ENCODE results near the gene ATP8A2.

Gene ATP8A2

DNA sequence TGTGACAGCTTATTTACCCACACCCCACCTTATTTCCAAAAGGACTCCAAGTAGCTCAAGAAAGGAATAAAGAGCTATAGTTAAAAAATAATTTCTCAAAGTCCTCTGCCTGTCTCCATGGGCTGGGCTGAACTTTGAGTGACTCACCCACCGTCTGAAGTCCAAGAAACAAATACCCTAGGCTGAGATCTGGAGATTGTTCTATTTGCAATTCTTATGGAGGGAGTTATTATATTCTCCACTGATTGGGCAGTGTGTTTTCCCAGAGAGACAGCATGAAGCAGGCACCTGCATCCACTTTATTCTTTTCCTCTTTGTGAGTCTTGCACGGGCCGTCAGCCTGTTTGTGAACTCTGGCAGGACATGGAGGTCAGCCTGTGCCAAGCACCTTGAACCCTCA, 616.9 kb downstream of the ATP8A2 start:
- no peak for DNase-seq (ENCODE audit: low read depth in 1 of 2, low spot score in 1 of 2)

DNA sequence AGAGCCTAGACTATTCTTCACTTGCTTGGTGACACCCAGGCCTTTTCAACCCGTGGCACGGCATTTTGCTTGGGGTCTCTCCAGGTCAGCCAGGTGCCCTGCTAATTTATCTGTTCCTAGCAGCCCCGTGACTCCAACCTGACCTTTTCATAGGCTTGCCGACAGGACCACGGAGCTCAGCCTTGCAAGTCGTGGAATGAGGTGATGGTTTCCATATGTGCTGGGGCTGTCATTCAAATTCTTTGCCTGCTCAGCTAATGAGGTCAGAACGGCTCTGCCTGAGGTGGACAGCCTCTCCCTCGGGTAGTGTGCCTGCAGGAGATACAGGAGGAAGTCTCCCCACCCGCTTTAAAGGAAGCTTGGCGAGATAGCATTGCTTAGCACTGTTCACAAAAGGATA, 619.0 kb downstream of the ATP8A2 start:
- no peak for DNase-seq (ENCODE audit: low read depth in 1 of 2, low spot score in 1 of 2)

DNA sequence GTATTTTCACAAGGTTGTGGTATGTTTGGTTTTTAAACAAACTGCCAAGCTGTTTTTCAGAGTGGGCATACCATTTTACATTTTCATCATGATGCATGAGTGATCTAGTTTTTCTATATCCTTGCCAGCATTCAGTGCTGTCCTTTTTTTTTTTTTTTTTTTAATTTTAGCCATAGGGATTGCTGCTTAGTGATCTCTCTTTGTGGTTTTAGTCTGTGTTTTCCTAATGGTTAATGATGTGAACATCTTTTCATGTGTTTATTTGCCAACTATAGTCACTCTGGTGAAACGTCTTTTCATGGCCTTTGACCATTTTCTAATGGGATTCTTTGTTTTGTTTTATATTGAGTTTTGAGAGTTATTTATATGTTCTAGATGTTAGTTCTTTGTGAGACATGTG, 620.3 kb downstream of the ATP8A2 start:
- no peak for DNase-seq (ENCODE audit: low read depth in 1 of 2, low spot score in 1 of 2)

DNA sequence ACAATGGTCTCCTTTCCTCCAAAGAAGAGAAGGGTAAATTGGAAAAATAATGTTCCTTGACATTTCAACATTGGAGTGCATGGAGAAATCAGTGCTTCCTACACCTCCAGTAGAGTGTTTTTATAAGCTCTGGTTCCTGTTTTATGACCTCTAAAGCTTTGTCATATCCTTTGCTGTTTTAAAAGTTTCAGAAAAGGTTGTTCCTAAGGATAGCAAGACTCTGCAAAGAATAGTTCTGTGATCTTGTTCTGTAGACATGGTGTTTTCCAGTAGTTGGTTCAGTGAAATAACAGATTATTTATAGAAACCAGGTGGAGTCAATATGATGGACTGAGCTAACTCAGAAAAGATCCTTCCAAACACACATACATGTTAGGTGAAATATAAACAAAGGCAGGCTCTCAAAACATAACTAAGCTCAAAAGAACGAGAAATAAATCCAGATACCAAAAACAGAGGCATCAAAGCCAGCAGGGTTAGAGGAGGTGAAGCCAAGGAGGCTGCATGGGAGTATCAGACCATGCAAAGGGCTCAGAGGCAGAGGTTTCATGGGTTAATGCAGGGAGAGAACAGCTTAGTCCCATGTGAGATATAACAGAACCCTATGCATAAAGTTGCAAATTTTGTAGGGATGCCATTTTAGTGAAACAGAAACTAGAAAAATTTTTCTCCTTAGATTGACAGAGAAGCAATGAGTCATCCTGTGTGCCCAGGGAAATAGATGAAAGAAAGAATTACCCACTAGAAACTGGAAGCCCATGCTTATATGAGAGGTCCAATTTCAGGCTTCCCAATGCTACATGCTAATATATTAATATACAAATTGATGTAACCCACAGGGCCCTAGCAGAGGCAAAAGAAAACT, 635.7 kb downstream of the ATP8A2 start:
- no peak for DNase-seq (ENCODE audit: low read depth in 1 of 2, low spot score in 1 of 2)

DNA sequence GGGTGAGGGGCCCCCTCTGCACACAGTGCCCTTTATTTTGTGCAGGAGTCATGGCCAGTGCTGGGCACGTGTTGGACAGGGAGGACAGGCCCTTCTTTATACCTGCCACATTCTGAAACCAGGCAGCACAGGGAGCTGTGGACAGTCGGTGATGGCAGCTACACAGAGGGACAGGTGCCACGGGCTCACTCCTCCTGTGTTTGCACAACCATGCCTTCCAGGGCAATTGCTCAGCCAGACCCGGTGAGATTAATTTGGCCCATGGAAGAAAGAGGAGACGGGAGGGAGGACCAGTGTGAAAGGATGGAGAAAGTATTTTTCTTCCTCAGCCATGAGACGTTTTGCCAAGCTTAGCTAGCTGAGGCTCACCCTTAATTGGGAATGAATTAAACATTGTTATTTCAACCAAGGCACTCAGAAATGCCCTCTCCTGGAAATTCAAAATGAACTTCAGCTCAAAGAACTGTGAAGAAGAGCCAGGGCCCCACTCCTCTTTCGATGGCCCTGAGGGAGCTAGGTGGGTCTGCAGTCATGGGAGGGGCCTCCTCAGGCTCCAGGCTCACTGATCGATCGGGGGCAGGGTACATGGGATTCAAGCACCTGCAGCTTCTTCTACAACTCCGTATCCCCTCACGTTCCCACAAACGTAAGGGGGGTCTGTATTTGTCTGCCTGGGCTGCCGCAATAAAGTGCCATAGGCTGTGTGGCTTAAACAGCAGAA, 638.9 kb downstream of the ATP8A2 start:
- DNase-seq (ENCODE audit: low read depth in 1 of 2, low spot score in 1 of 2), result no peak

DNA sequence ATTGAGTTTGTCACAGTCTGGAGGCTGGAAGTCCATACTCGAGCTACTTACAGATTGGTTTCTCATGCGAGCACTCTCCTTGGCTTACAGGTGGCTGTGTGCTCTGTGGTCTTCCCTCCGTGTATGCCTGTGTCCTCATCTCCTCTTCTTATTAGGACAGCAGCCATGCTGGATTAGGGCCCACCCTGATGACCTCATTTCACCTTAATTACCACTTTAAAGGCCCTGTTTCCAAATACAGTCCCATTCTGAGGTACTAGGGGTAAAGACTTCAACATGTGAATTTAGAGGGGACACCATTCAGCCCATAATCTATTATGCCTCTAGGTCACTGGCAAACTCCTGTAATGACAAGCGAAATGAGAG, 639.4 kb downstream of the ATP8A2 start:
- no peak for DNase-seq (ENCODE audit: low read depth in 1 of 2, low spot score in 1 of 2)

DNA sequence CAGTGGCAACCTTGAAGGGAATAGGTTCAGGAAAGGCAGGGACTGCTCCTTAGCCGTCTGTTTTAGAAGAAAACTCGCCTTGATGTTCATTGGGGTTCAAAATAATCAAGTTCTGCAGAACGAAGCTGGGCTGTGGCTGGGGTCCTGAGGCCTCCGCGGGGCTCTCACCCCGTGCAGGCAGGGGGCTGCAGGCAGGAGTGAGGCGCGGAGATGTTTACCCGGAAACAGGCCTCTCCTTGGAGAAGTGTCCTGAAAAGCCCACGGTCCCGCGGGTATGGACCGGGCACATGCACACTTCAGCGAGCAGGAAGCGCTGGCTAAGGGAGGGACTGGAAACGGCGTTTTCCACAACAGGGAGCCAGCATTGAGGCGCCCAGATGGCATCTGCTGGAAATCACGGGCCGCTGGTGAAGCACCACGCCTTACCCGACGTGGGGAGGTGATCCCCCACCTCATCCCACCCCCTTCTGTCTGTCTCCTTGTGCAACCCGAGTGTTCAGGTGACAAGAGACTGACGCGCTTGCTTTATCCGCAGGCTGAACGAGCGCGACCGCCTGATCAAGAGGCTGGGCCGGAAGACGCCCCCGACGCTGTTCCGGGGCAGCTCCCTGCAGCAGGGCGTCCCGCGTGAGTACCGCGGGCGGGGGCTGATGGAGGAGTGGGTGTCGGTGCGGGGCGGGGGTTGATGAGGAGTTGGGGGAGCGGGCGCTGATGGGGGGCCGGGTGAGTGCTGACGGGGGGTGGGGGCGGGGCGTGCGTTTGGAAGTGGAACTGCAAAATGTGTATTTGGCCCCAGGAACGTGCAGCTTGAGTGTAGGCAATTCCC, 640.4 kb downstream of the ATP8A2 start:
- DNase-seq (ENCODE audit: low read depth in 1 of 2, low spot score in 1 of 2), result peak; percentile 21

DNA sequence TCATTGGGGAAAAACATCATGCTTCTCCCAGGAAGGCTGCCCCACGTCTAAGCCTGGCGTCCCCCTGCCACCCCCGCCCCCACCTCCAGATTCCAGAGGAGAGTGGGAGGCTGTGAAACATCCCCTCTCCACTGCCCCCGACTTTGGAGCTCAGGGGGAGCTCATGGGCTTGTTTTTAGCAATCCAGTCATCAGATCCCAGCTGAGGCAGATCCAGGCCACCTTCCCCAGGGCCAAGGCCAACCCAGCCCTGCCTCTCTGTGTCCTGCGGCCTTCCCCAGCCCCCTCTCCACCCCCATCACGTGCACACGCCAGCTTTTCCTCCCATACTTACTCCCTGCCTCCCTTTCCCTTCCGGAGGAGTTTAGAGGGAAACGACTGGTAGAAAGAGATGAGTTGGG, 641.2 kb downstream of the ATP8A2 start:
- DNase-seq (ENCODE audit: low read depth in 1 of 2, low spot score in 1 of 2), result no peak

DNA sequence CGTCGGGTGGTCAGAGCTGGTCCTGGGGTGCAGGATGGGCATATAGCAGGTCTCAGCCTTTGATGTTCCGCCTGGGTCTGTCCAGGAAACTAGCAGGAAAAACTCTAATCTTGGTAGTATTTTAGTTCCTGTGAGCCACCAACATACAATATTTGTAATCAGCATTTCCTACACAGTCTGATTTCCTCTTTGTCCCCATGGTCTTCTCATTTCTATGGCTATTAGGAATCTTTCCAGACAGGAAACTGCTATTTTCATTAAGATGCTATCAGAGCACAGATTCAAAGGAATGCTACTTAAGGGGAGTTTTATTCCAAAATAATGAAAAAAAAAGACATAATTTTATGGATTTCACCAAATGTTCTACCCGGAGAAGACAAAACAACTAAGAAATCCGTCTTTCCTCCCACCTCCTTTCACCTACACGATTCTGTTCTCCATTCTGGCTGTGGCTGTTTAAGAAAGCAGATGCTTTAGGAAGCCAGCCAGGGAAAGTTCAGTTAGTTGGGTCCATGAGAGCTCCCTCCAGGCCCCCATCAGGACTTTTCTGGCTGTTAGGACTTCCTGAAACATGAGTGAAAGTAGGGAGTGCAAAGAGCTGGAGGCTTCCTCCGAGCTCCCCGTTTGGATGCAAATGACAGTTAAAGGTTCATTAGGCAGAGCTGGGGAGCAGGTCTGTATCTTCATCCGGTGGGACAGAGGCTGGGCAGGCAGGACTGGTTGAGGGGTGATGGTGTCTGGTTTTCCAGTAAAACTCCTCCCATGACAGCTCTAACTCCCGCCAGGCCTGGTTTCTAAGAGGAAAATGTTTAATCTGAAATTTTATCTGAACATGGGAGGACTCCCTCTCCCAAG, 643.7 kb downstream of the ATP8A2 start:
- no peak for DNase-seq (ENCODE audit: low read depth in 1 of 2, low spot score in 1 of 2)

DNA sequence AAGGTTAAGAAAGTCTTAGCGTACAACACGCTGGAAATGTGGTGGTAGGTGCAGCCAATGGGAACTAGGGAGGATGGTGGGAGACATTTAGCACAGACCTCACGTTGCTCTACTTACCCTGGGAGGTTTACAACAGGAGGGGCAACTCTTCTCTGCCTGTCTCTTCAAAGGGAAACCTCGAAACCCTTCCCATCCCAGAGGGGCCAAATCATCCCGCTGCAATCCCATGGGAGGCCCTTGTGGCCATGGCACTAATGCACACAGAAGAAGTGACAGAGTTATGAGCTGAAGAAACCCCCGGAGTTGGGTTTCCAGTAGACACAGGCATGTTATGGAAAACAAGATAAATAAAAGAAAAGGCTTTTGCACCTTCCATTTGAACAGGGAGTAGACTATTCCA, 644.4 kb downstream of the ATP8A2 start:
- no peak for DNase-seq (ENCODE audit: low read depth in 1 of 2, low spot score in 1 of 2)

DNA sequence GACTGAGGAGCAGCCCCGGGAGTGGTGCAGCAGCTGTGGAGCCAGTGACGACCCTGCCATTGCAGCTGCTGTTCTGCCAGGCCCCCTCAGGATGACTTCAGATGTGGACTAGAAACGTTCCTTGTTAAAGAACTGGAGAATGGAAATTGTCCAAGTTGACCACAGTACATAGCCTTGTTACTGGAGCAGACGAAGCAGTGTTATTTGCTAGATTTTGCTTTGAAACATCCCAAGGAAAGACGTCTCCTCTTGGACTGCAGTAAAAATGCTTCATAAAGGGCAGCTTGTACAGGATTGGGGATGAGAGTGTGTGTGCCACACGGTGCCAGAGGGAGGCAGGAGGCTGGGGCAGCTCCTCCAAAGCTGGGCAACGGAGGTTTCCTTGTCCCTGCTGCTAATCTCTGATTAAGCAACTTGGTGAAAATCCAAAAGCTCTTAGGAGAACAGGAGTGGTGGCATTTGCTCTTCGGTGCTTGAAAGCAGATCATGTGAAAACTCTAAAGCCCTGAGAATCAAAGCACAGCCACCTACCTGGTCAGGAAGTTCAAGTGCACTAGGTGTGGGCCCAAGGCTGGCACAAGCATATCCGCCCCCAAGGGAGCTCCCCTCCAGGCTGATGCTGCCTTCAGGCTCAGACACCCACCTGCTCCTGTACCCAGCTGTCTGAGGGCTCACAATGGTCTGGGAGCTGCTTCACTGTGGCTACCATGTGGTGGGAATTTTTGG, 645.6 kb downstream of the ATP8A2 start:
- DNase-seq (ENCODE audit: low read depth in 1 of 2, low spot score in 1 of 2), result no peak

DNA sequence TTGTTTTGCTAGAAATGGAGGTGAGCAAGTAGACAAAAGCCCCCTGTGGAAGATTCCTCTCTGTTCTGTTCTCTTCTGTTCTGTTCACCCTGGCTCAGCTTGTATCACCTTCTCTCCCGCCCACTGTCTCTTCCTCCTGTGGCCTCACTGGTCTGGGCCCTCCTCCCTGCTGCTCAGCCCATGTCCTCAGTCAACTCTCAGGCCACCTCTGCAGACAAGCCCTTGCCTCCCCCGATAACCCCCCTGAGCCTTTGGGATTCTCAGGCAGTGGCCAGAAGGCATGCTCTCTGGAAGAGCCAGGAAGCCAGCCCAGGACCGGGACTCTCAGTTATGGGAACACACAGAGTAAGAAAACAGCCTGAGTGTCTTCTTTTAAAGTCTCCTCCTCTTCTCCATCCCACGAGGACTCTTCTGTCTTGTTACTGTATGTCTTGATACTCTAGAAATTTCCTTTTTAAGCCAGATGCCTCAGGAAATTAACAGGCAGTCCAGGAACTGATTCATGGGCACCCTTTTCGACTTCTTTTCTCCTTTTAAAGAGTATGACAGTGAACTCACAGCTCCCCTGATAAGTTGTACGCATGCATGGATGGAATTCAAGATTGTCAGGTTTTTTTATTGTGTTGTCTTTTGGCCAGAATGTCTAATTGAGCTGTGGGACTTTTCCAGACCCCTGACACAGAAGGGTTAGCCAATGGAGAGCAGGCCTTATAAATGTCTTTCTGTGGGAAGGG, 646.3 kb downstream of the ATP8A2 start:
- DNase-seq (ENCODE audit: low read depth in 1 of 2, low spot score in 1 of 2), result no peak

DNA sequence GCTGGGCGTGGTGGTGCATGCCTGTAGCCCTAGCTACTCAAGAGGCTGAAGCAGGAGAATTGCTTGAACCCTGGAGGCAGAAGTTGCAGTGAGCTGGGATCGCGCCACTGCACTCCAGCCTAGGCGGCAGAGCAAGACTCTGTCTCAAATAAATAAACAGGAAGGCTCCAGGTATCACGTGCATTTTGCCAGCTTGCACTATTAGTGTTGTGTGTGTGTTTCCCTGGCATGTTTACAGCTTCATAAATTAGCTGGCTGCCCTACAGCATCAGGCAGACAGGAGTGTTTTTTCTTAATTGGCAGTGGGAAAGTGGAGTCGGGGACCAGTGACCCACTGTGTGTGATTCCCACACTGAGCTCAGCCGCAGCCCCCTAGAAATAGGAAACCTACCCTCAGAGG, 647.5 kb downstream of the ATP8A2 start:
- DNase-seq (ENCODE audit: low read depth in 1 of 2, low spot score in 1 of 2), result no peak

DNA sequence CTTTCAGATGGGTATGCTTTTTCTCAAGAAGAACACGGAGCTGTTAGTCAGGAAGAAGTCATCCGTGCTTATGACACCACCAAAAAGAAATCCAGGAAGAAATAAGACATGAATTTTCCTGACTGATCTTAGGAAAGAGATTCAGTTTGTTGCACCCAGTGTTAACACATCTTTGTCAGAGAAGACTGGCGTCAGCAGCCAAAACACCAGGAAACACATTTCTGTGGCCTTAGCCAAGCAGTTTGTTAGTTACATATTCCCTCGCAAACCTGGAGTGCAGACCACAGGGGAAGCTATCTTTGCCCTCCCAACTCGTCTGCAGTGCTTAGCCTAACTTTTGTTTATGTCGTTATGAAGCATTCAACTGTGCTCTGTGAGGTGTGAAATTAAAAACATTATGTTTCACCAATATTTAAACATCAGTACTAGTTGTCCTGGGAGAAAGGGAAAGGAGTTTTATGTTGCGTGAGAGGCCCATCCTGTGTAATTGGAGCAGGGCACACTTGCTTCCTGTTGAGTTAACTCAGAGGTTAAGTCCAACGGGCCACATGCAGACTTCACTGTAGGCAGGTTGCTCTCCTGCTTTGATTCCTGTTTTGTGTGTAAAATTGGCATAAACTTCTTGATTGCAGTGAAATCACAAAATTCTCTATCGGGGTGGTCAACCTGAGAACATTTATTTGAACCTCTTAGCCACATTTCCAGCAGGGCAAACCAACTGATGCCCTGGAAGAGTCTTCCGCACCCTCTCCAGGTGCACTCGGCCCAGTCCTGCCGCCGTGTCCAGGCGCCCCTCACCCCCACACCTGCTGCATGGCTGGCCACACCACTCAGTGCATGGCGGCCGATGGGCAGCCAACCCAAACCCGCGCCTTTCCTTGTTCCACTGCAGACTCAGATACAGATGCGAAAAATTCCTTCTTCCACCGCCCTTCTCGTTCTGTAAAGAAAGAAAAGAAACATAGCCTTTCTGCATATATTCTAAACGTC, 648.4 kb downstream of the ATP8A2 start:
- no peak for DNase-seq (ENCODE audit: low read depth in 1 of 2, low spot score in 1 of 2)

DNA sequence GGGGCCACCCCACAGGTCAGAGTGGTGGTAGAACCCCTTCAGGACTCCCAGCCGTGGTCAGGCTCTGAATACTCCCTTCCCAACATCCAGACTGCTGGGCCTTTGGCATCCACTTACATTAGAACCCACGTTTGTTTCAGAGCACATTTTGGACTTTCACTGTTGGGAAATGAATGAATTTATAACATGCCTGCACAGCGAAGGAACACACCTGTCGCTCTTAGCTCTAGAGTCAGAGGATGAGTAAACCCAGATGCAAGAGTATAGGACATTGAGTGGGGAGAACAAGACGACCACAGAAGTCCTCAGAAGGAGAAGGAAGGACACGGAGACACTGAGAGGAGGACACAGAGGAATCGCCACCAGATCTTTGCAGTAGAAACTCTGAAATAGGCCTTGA, 649.1 kb downstream of the ATP8A2 start:
- no peak for DNase-seq (ENCODE audit: low read depth in 1 of 2, low spot score in 1 of 2)

DNA sequence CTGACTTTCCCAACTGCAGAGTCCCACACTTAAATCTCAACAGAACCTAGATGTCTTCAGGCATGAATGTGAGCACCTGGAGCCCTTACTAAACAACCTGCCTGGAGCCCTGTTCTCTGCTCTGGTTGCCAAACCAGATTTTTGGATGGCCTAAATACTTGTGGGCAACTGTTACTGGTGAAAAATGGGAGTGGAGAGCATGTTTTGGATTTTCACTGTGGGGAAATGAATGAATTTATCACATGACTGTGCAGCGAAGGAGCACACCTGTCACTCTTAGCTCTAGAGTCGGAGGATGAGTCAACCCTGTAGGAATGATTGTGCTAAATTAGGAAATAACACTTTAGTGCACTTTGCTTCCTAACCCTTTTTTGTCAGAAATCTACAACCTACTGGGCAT, 649.7 kb downstream of the ATP8A2 start:
- no peak for DNase-seq (ENCODE audit: low read depth in 1 of 2, low spot score in 1 of 2)

DNA sequence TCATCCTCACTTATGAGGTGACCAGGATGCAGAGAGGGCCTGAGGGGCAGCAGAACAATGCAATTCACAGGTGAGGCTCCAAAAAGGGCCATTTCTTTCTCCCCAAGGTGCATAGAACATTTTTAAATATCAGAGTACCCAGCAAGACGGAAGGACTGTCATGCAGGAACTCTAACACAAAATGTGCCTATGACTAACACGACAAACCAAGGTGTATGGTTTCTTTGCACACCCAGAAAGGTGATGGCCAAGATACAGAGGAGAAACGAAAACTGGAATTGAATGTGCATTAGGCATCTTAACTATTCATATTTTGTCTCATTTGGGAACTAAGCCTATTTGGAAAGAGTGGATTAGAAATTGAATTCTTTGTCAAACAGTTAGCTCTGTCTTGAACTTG, 650.2 kb downstream of the ATP8A2 start:
- no peak for DNase-seq (ENCODE audit: low read depth in 1 of 2, low spot score in 1 of 2)

DNA sequence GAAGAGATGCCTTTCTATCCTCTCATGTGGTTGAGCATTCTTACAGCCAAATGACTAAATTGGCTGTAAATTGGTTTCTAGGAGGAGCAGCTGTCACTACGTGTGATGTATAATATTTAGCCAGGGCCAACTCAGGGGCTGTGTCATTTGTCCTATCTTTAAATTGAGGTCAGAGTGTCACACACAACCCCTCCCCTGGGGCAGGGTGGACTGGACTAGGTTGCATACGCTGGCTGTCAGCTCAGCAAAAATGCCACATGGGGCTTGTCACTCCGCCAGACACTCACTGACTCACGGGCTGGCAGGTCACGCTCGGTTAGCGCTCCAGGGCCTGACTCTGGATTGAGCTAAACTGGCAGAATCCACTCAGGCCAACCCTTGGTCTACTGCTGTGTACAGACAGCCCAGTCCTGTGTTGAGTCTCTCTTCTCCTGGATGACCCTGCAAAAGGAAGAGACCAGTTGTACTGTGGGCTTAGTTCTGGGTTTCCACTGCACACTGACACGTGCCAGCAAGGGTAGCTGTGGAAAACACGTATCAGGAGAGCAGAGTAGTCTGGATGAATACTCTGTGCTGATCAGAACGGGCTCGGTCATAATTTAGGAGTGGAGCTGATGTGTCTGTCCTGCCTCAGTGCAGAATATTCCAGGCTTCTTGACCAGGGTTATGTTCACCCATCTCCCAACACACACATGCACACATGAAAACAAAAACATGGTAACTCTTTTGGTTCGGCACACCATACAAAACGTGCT, 650.9 kb downstream of the ATP8A2 start:
- DNase-seq (ENCODE audit: low read depth in 1 of 2, low spot score in 1 of 2), result no peak

All from activated CD4-positive, alpha-beta T cell treated with anti-CD3 and anti-CD28 coated beads, Interleukin-2, amount 50 U/mL, for 24 hours (primary cell).